Osteocyte (in vitro differentiated cells): Measurements from ENCODE around the gene ZNF320. TPM values are rescaled to one million over a fixed set of nuclear protein-coding genes. Genes with fewer than 3 reads are reported as not detected.
A peak's percentile ranks its signal among the peaks of the same experiment; 100 is the strongest.
"Not testable (repeated sequence)": the region's sequence is repeated elsewhere in the genome, so short reads cannot be mapped to it uniquely, and the experiment has no call there.

ENCODE experiments used
- DNase-seq: peaks from one replicate; pipeline ENCODE4 v3.0.0; 2021; ENCODE audit warnings: mixed read lengths; ENCODE audit not compliant: unreplicated experiment; ENCODE audit errors: extremely low spot score
- H3K27ac Mint-ChIP-seq: one replicate; pipeline ENCODE4 v1.8.0; 2021; ENCODE audit warnings: mild to moderate bottlenecking, mixed read lengths; ENCODE audit not compliant: unreplicated experiment
- H3K27me3 Mint-ChIP-seq: one replicate; pipeline ENCODE4 v1.8.0; 2021; ENCODE audit warnings: mixed read lengths; ENCODE audit not compliant: unreplicated experiment
- H3K36me3 Mint-ChIP-seq: one replicate; pipeline ENCODE4 v1.8.0; 2021; ENCODE audit warnings: mixed read lengths; ENCODE audit not compliant: unreplicated experiment
- H3K4me1 Mint-ChIP-seq: one replicate; pipeline ENCODE4 v1.8.0; 2021; ENCODE audit warnings: mixed read lengths; ENCODE audit not compliant: unreplicated experiment
- H3K4me3 Mint-ChIP-seq: one replicate; pipeline ENCODE4 v1.8.0; 2021; ENCODE audit warnings: mild to moderate bottlenecking, moderate library complexity, mixed read lengths; ENCODE audit not compliant: unreplicated experiment
- H3K9me3 Mint-ChIP-seq: one replicate; pipeline ENCODE4 v1.8.0; 2021; ENCODE audit warnings: mixed read lengths; ENCODE audit not compliant: unreplicated experiment
- CTCF ChIP-seq: fragments of 200-600 bp; sonication (generic); IDR thresholded peaks from 2 replicates; pipeline ENCODE4 v1.5.0; 2021; ENCODE audit warnings: antibody characterized with exemption, mild to moderate bottlenecking, moderate library complexity
- total RNA-seq: library from RNA; stranded (reverse); gene quantifications from 2 replicates; pipeline ENCODE4 v1.2.1, GENCODE V29; 2021

Gene ZNF320
- total RNA-seq, 1 donor from 2014 or later: 20.1 TPM

DNA sequence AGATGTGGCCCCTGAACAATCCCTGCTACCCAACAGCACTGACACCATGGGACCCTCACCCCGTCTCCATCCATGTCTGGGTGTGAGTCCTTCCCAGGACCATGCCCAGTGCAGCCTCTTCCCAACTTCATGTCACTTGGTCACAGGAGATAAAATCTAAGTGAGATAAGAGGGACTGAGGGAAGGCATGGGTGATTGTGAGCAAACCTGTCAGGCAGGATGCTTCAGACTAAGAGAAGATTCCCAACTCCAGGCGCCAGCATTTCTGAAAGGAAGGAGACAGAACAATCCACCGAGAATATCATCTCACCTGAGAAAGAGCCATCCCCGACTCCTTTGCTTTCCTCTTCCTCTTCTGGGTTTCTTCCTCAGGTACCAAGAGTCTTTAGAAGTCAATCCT lies 7.5 kb downstream of the ZNF320 start:
- no peaks in the 10 kb centered on the region for H3K4me1 Mint-ChIP-seq
- TF ChIP-seq CTCF: no peak
- H3K36me3 Mint-ChIP-seq: peaks cover 73% of the 10 kb centered on the region
- H3K27me3 Mint-ChIP-seq: no peaks in the 10 kb centered on the region
- peaks cover 5% of the 10 kb centered on the region for H3K9me3 Mint-ChIP-seq
- no peak overlapping the region for H3K27ac Mint-ChIP-seq
- DNase-seq: no peak
- no peak overlapping the region for H3K4me3 Mint-ChIP-seq

DNA sequence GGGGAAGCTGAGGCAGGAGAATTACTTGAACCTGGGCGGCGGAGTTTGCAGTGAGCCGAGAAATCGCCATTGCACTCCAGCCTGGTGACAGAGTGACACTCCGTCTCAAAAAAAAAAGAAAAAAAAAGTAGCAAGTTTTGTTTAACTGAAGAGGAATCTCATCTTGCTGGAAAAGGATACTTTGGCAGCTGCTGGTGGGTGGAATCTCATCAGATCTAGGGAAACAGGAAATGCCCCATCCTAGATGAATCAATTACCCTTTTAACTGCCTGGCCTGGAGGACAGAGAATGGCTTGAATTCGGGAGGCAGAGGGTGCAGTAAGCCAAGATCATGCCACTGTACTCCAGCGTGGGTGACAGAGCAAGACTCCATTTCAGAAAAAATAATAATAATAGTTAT lies 8.4 kb downstream of the ZNF320 start:
- H3K4me3 Mint-ChIP-seq: no peak overlapping the region
- no peak for TF ChIP-seq CTCF
- H3K36me3 Mint-ChIP-seq: peaks cover 74% of the 10 kb centered on the region
- peaks cover 5% of the 10 kb centered on the region for H3K9me3 Mint-ChIP-seq
- H3K4me1 Mint-ChIP-seq: no peaks in the 10 kb centered on the region
- H3K27me3 Mint-ChIP-seq: no peaks in the 10 kb centered on the region
- no peak for DNase-seq
- H3K27ac Mint-ChIP-seq: no peak overlapping the region

- Mint-ChIP-seq H3K27ac (no peak overlapping the region), H3K36me3 (peaks cover 72% of the 10 kb centered on the region), H3K9me3 (peaks cover 42% of the 10 kb centered on the region)
Measured at GRCh38 chr19:52880895-52881389, 16.5 kb downstream of the ZNF320 start.

GRCh38 chr19:52872996-52873395 lies 24.4 kb downstream of the ZNF320 start:
- H3K27ac Mint-ChIP-seq, H3K27me3 Mint-ChIP-seq, H3K4me3 Mint-ChIP-seq, H3K4me1 Mint-ChIP-seq, DNase-seq: not testable (repeated sequence)
- Mint-ChIP-seq H3K36me3 (peaks cover 11% of the 10 kb centered on the region), H3K9me3 (peaks cover 37% of the 10 kb centered on the region)

More at GRCh38 chr19:52880895-52881389, 16.5 kb downstream of the ZNF320 start:
- no peak for TF ChIP-seq CTCF
- Mint-ChIP-seq H3K27me3 (no peaks in the 10 kb centered on the region), H3K4me3 (no peak overlapping the region), H3K4me1 (no peaks in the 10 kb centered on the region)
- DNase-seq: no peak

DNA sequence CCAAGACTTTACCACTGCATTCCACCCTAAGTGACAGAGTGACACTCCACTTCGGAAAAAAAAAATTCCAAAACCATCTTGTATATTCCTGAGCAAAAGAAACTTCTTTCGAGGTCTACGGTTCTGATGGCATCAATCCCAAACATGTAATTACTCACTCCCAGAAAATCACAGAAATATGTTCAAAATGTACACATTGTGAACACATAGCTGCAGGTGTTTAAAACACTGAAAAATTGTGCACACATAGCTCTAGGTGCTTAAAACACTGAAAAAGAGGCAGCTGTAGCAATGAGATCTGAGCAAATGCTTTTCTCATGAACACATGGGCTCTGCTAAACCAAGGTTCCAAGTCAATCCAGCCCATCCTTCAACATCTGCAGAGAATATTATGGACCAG lies 26.0 kb downstream of the ZNF320 start:
- Mint-ChIP-seq H3K27ac (no peak overlapping the region), H3K27me3 (no peaks in the 10 kb centered on the region), H3K4me3 (no peak overlapping the region), H3K9me3 (peaks cover 31% of the 10 kb centered on the region), H3K4me1 (no peaks in the 10 kb centered on the region), H3K36me3 (peaks cover 2% of the 10 kb centered on the region)
- no peak for DNase-seq
- TF ChIP-seq CTCF: no peak

DNA sequence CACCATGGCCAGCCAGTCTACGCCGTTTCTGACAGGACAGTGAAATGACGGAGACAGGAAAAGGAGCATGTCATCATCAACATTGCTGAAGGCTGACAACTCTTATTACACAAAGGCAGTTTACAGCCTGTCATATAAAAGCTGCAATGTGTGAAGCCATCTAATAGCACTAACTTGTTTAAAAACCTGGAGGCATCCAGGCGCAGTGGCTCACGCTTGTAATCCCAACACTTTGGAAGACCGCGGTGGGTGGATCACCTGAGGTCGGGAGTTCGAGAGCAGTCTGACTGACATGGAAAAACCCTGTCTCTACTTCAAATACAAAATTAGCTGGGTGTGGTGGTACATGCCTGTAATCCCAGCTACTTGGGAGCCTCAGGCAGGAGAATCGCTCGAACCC lies 29.4 kb downstream of the ZNF320 start:
- not testable (repeated sequence) for H3K4me3 Mint-ChIP-seq, H3K27ac Mint-ChIP-seq, H3K4me1 Mint-ChIP-seq, DNase-seq, H3K36me3 Mint-ChIP-seq, H3K27me3 Mint-ChIP-seq
- peaks cover 14% of the 10 kb centered on the region for H3K9me3 Mint-ChIP-seq

GRCh38 chr19:52857378-52858191 lies 39.9 kb downstream of the ZNF320 start, which contains the start of gene ZNF468:
Gene ZNF468, minus strand, starts transcription at chr19:52857619. Its CDS starts 3,347 bp downstream, at chr19:52854272.
- H3K9me3 Mint-ChIP-seq: peaks cover 15% of the 10 kb centered on the region
- peak within 1 kb of the TSS; percentile 90 for H3K4me3 Mint-ChIP-seq
- H3K27ac Mint-ChIP-seq: peak within 1 kb of the TSS; percentile 91
- not testable (repeated sequence) for H3K27me3 Mint-ChIP-seq
- H3K36me3 Mint-ChIP-seq: peaks cover 19% of the 10 kb centered on the region
- peak; percentile 92 for DNase-seq
- H3K4me1 Mint-ChIP-seq: peaks cover 15% of the 10 kb centered on the region

DNA sequence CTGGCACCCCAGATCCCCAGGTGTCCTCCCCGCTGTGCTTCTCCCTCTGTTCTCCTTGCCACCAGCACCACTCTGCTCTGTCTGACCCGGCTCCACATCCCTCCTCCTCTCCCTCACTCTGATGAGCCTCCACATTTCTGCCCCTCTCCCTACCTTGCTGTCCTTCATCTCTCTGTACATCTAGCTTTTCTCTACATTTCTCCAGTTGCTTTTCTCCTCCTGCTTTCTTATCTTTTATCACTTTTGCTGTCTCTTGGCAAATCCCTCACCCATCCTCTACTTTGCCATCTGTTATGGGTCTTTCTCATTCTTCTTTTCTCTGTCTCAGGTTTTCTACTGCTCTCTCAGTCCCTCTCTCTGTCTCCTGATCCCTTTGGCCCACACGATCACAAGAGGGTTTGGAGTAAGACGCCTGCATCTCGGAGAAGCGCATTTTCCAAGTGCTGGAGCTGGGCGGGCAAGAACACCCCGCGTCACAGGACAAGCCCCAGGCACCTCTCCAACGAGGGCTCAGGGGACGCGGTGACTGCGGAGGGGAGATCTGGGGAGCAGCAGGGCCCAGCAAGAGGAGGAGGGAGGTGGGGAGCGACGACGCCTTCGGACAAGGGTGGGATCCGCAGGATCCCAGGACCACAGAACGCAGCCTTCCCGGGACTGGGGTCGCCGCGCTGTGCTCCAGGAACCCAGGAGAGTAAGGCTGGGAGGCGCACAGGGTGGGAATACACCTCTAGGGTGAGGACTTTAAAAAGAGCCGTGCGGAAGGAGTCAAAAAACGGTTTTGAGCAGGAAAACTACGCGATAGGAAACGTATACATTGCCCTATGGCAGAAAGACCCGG lies 40.7 kb downstream of the ZNF320 start:
- Mint-ChIP-seq H3K4me1 (peaks cover 15% of the 10 kb centered on the region), H3K36me3 (peaks cover 22% of the 10 kb centered on the region), H3K27ac (peak overlapping the region; percentile 91), H3K4me3 (peak overlapping the region; percentile 90)
- not testable (repeated sequence) for DNase-seq, H3K27me3 Mint-ChIP-seq, H3K9me3 Mint-ChIP-seq
